Natural killer cell treated with Interleukin-12 subunit alpha and Interleukin-12 subunit beta and Interleukin-15 and Interleukin-18, amount 100 ng/mL, for 72 hours (primary cell): ENCODE data around the gene SLC18A3. TPM values are rescaled to one million over a fixed set of nuclear protein-coding genes. Genes with fewer than 3 reads are reported as not detected.

Source experiments
- ATAC-seq, 2 donors: fragments of 150-1000 bp; cut with Tn5 transposase in 1 of 2; sonication (Bioruptor Pico), chemical (Tn5 transposase) in 1 of 2; 2 replicates each; pipeline ENCODE4 v1.10.0; 2021
- DNase-seq: peaks from one replicate; pipeline ENCODE4 v3.0.0; 2022; ENCODE audit warnings: low spot score
- H3K27ac Mint-ChIP-seq, 2 donors: 1 replicate in 1 of 2; 2 replicates in 1 of 2; pipeline ENCODE4 v1.8.0; 2022; ENCODE audit warnings: mixed read lengths in 2 of 2, mild to moderate bottlenecking in 1 of 2, moderate library complexity in 1 of 2
- H3K27me3 Mint-ChIP-seq, 2 donors: 1 replicate in 1 of 2; 2 replicates in 1 of 2; pipeline ENCODE4 v1.8.0; 2022; ENCODE audit warnings: mixed read lengths in 2 of 2
- H3K36me3 Mint-ChIP-seq: one replicate; pipeline ENCODE4 v1.8.0; 2022; ENCODE audit warnings: mixed read lengths
- H3K4me1 Mint-ChIP-seq, 2 donors: 1 replicate in 1 of 2; 2 replicates in 1 of 2; pipeline ENCODE4 v1.8.0; 2022; ENCODE audit warnings: low read depth in 2 of 2, mixed read lengths in 2 of 2, mild to moderate bottlenecking in 1 of 2
- H3K4me3 Mint-ChIP-seq: one replicate; pipeline ENCODE4 v1.8.0; 2022; ENCODE audit warnings: mixed read lengths
- H3K9me3 Mint-ChIP-seq: 2 replicates; pipeline ENCODE4 v1.8.0; 2022; ENCODE audit warnings: mixed read lengths
- total RNA-seq, 2 donors: library from RNA; stranded (reverse); gene quantifications; one replicate each; pipeline ENCODE4 v1.2.3, GENCODE V29; 2022

SLC18A3 gene
- total RNA-seq, 2 donors from 2014 or later, result not detected

- no peak overlapping the region for H3K27ac Mint-ChIP-seq
- peak in 1 of 2 donors; percentile 18 for ATAC-seq
- no peak overlapping the region for H3K4me3 Mint-ChIP-seq
- H3K36me3 Mint-ChIP-seq, result no peaks in the 10 kb centered on the region
- H3K9me3 Mint-ChIP-seq, result no peaks in the 10 kb centered on the region
- H3K4me1 Mint-ChIP-seq, result peaks cover 0 to 3% of the 10 kb centered on the region in 2 donors
- peaks cover 6 to 22% of the 10 kb centered on the region in 2 donors for H3K27me3 Mint-ChIP-seq
- DNase-seq, result no peak
These were observed 41.1 kb downstream of the SLC18A3 start for GRCh38 chr10:49651039-49651835.

DNA sequence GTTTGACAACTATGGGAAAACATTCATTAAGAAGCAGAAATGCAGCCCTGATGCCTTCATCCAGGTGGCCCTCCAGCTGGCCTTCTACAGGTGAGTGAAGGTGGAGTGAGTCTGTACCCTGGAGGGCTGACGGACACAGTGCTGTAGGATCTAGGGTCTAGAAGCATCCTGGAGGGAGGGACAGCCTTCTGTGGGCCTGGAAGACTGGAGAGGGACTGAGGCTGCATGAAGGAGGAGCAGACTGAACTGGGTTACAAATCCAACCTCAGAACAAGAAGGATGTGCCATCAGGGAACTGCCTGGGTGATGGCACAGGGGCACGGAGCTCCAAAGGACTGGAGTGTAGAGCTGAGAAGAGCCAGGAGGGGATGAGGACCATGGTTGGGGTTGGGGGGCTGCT, 41.8 kb downstream of the SLC18A3 start:
- no peak overlapping the region for H3K27ac Mint-ChIP-seq
- peaks cover 13 to 29% of the 10 kb centered on the region in 2 donors for H3K27me3 Mint-ChIP-seq
- H3K36me3 Mint-ChIP-seq, result no peaks in the 10 kb centered on the region
- DNase-seq, result no peak
- H3K4me3 Mint-ChIP-seq, result no peak overlapping the region
- H3K4me1 Mint-ChIP-seq, result peaks cover 0 to 3% of the 10 kb centered on the region in 2 donors
- ATAC-seq, result no peak
- no peaks in the 10 kb centered on the region for H3K9me3 Mint-ChIP-seq

- Mint-ChIP-seq H3K27me3 (peaks cover 13 to 32% of the 10 kb centered on the region in 2 donors), H3K4me3 (no peak overlapping the region), H3K27ac (no peak overlapping the region), H3K36me3 (peaks cover 2% of the 10 kb centered on the region), H3K9me3 (no peaks in the 10 kb centered on the region), H3K4me1 (peaks cover 0 to 3% of the 10 kb centered on the region in 2 donors)
- ATAC-seq (no peak), DNase-seq (no peak)
These were observed 42.5 kb downstream of the SLC18A3 start for GRCh38 chr10:49652421-49653272.

DNA sequence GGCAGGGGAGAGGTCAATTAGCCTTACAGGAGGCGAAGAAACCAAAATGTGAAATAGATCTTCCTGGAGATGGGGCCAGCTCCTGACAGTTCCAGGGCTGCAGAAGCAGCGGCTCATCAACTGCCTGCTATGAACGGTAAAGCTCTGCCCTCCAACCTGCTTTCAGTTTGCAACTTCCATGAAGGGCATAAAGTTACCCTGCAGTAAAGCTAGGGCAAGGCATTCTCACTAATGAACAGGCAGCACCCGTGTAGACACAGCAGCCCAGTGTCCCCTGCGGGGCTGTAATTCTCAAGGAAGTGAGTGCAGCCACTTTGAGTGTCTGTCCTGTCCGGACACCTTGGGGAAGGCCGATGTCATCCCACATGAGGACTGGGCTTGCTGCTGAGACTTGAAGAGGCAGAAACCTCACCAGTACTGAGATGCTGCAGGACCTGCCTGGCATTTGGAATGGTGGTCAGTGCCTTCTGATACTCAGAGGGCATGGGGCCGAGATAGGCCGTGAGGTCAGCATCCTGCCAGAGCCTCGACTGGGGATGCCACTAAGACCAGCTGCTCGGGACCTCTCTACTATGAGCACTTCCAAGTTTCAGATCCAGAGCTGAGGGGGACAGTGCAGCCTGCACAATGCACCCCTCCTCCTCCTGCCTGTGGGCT, 43.3 kb downstream of the SLC18A3 start:
- Mint-ChIP-seq H3K9me3 (no peaks in the 10 kb centered on the region), H3K4me1 (peaks cover 0 to 3% of the 10 kb centered on the region in 2 donors), H3K4me3 (no peak overlapping the region), H3K36me3 (peaks cover 4% of the 10 kb centered on the region), H3K27ac (no peak overlapping the region), H3K27me3 (peaks cover 13 to 30% of the 10 kb centered on the region in 2 donors)
- ATAC-seq (no peak), DNase-seq (no peak)

DNA sequence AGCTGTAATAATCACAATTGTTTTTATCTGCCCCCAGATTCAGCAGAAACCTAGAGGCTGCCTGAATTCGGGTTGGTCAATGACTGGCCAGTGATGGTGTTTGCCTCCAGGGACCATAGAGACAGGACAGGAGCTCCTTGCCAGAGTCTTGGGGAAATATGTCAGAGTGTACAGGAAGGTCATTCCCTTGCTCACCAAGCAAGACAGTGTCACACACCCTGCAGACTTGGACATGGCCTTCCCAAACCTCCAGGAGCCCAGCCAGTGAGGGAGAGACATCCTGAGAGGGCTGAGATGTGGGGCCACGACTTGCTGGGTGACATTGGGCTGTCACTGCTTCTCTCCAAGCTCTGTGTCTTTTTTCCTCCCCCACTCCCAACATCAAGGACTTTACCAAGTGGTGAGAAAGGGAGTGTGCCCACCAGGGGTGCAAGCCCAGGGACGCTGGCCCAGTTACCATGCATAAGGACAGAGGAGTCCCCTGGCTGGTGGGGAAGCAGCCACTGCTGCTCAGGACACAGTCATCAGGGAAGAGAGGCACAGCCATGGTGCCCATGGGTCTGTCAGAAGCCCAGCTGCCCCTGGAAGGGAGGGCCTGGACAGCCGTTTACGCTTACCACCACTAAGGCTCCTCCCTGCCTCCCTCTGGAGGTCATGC, 44.1 kb downstream of the SLC18A3 start:
- peaks cover 5% of the 10 kb centered on the region for H3K9me3 Mint-ChIP-seq
- DNase-seq, result no peak
- no peak overlapping the region for H3K4me3 Mint-ChIP-seq
- no peak for ATAC-seq
- H3K4me1 Mint-ChIP-seq, result peaks cover 0 to 2% of the 10 kb centered on the region in 2 donors
- peaks cover 13 to 36% of the 10 kb centered on the region in 2 donors for H3K27me3 Mint-ChIP-seq
- no peak overlapping the region for H3K27ac Mint-ChIP-seq
- H3K36me3 Mint-ChIP-seq, result peaks cover 9% of the 10 kb centered on the region

GRCh38 chr10:49655099-49655498, 45.0 kb downstream of the SLC18A3 start:
- no peak for DNase-seq
- Mint-ChIP-seq H3K4me1 (no peaks in the 10 kb centered on the region), H3K9me3 (peaks cover 11% of the 10 kb centered on the region), H3K36me3 (peaks cover 11% of the 10 kb centered on the region), H3K27ac (no peak overlapping the region), H3K4me3 (no peak overlapping the region), H3K27me3 (peaks cover 13 to 41% of the 10 kb centered on the region in 2 donors)
- ATAC-seq, result no peak

GRCh38 chr10:49656845-49657493, 46.9 kb downstream of the SLC18A3 start:
- Mint-ChIP-seq H3K27ac (no peak overlapping the region), H3K27me3 (peaks cover 13 to 41% of the 10 kb centered on the region in 2 donors), H3K4me3 (no peak overlapping the region), H3K36me3 (peaks cover 11% of the 10 kb centered on the region), H3K4me1 (no peaks in the 10 kb centered on the region), H3K9me3 (peaks cover 15% of the 10 kb centered on the region)
- ATAC-seq (no peak), DNase-seq (peak; percentile 47)

DNA sequence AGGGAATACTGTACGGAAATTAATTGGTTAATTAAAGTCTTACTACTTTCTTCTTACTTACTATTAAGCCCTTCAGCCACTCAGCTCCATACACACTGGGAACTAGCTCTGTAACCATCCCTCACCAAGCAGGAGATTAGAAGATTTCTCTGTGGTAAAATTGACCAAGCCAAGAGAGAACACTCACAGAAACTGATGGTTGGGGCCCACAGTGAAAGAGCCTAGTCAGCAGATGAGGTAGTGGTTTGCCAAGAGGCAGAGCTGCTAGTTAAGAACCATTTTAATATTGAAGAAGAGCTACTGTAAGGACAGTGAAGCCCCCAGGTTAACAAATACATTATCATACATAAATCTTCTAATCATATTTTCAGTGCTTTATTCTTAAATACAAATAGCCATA, 47.5 kb downstream of the SLC18A3 start:
- H3K4me3 Mint-ChIP-seq, result no peak overlapping the region
- peaks cover 11% of the 10 kb centered on the region for H3K36me3 Mint-ChIP-seq
- no peak overlapping the region for H3K27ac Mint-ChIP-seq
- H3K4me1 Mint-ChIP-seq, result no peaks in the 10 kb centered on the region
- no peak for ATAC-seq
- peaks cover 15% of the 10 kb centered on the region for H3K9me3 Mint-ChIP-seq
- H3K27me3 Mint-ChIP-seq, result peaks cover 10 to 38% of the 10 kb centered on the region in 2 donors
- no peak for DNase-seq

GRCh38 chr10:49661140-49661856, 51.2 kb downstream of the SLC18A3 start:
- H3K27me3 Mint-ChIP-seq, result peaks cover 8 to 25% of the 10 kb centered on the region in 2 donors
- DNase-seq (no peak), ATAC-seq (no peak)
- no peak overlapping the region for H3K27ac Mint-ChIP-seq
- no peak overlapping the region for H3K4me3 Mint-ChIP-seq
- peaks cover 15% of the 10 kb centered on the region for H3K9me3 Mint-ChIP-seq
- H3K36me3 Mint-ChIP-seq, result peaks cover 11% of the 10 kb centered on the region
- no peaks in the 10 kb centered on the region for H3K4me1 Mint-ChIP-seq

Other genes with a start within 250 kb of the SLC18A3 start
- not detected for gene DRGX, start 214.2 kb upstream of the SLC18A3 start, total RNA-seq
- gene ERCC6, start 71.2 kb upstream of the SLC18A3 start, total RNA-seq, result 10 to 100 TPM; 22.5 to 27.8 TPM
- gene CHAT, start 3.7 kb downstream of the SLC18A3 start, total RNA-seq, result not detected
- gene C10orf53, start 69.3 kb downstream of the SLC18A3 start, total RNA-seq, result not detected
- not detected for gene OGDHL, start 152.0 kb downstream of the SLC18A3 start, total RNA-seq